ENCODE results near the gene NCSTN. TPM values are rescaled to one million over a fixed set of nuclear protein-coding genes. Genes with fewer than 3 reads are reported as not detected.

NCSTN gene
- total RNA-seq, 1 donor = 165 TPM

DNA sequence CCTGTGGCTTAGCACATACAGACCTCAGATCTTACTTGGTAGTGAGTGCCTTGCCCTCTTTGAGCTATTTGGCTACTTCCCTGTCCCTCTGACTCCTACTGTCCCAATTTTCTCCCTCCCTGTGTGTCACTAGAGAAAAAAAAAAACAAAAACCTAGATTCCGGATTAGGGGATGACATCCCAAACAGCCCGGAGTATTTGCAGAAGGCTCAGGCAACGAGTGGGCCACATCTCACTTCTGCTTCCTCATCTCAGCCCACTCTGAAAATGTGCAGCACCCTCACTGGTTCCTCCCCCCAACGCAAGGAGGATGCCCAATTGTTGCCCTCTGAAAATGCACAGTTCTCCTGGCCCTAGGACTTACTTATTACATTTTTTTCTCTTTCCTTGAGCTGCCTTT is 28.6 kb downstream of the NCSTN start:
- TF ChIP-seq, protein P1, sequence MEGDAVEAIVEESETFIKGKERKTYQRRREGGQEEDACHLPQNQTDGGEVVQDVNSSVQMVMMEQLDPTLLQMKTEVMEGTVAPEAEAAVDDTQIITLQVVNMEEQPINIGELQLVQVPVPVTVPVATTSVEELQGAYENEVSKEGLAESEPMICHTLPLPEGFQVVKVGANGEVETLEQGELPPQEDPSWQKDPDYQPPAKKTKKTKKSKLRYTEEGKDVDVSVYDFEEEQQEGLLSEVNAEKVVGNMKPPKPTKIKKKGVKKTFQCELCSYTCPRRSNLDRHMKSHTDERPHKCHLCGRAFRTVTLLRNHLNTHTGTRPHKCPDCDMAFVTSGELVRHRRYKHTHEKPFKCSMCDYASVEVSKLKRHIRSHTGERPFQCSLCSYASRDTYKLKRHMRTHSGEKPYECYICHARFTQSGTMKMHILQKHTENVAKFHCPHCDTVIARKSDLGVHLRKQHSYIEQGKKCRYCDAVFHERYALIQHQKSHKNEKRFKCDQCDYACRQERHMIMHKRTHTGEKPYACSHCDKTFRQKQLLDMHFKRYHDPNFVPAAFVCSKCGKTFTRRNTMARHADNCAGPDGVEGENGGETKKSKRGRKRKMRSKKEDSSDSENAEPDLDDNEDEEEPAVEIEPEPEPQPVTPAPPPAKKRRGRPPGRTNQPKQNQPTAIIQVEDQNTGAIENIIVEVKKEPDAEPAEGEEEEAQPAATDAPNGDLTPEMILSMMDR (IDR thresholded peaks at IDR 0.05; ENCODE audit: extremely low read depth, low read depth, low read length) = no peak
- H4K20me1 ChIP-seq (ENCODE audit: insufficient read depth, low read length) = no peaks in the 10 kb centered on the region
- H3K9me3 ChIP-seq (ENCODE audit: low read depth, low read length) = no peaks in the 10 kb centered on the region
- no peak overlapping the region for H3K4me3 ChIP-seq (ENCODE audit: insufficient read depth, low read length)
- no peaks in the 10 kb centered on the region for H3K27me3 ChIP-seq (ENCODE audit: insufficient read depth, low read length)
- no peaks in the 10 kb centered on the region for H3K79me2 ChIP-seq (ENCODE audit: insufficient read depth, low read length)
- H3K27ac ChIP-seq (ENCODE audit: low read depth, low read length) = no peak overlapping the region
- no peak for DNase-seq (ENCODE audit: insufficient read length, low spot score, missing footprints)
- no peaks in the 10 kb centered on the region for H3K36me3 ChIP-seq (ENCODE audit: insufficient read depth, low read length)
- no peak overlapping the region for H3K4me2 ChIP-seq (ENCODE audit: insufficient read depth, low read length)
- no peak overlapping the region for H2AFZ ChIP-seq (ENCODE audit: low read length)
- H3K4me1 ChIP-seq (ENCODE audit: insufficient read depth, low read length) = peaks cover 4% of the 10 kb centered on the region

DNA sequence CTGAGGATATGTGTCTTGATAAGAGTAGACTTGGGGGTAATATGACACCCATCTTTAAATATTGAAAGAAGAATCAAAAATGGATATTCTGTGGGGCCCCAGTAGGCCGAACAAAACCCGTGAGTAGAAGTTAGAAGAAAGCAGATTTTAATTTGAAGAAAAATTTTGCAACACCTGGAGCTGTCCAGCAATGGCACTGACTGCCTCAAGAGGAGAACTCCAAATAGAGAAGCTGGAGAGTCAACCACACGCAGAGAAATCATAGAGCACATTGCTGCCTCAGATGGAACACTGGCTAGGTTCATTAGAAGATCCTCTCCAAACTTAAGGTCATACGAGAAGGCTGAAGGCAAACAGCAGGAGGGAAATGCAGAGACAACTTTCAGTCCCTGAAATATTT is 30.5 kb downstream of the NCSTN start:
- no peak for DNase-seq (ENCODE audit: insufficient read length, low spot score, missing footprints)
- H3K36me3 ChIP-seq (ENCODE audit: insufficient read depth, low read length) = no peaks in the 10 kb centered on the region

DNA sequence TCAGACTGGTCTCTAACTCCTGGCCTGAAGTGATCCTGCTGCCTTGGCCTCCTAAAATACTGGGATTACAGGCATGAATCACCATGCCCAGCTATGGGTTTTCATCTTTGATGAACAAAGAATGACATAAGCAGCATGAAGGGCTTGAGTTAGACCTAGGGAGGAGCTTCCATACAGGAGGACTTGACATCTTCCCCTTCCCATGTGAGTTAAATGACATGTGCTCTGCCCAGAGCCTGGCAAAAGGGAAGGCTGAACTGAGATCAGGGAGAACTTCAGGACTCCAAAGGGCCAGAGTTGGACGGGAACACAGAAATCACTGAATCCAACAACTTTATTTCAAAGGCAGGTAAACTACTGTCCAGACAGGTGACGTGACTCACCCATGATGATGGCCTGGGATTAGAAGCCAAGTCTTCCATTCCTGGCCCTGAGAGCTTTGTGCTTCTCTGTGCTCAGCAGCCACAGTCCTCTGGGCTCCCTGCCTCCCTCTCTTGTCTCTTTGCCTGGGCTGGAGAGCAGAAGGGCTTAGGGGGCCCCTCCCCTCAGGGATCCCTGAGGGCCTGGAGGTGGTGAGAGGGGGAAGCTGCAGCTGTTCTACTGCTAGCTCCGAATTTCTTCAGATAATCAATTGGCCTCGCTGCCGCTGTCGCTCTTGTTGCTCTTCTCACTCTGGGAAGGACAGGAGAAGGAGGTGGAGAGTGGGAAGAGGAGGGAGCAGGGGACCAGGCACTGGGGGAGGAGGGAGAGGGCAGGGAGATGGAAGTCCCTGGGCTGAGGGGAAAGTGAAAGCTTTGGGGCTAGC is 31.3 kb downstream of the NCSTN start:
- Histone ChIP-seq H3K27ac (ENCODE audit: low read depth, low read length) (no peak overlapping the region), H4K20me1 (ENCODE audit: insufficient read depth, low read length) (no peaks in the 10 kb centered on the region), H3K9me3 (ENCODE audit: low read depth, low read length) (no peaks in the 10 kb centered on the region), H3K36me3 (ENCODE audit: insufficient read depth, low read length) (no peaks in the 10 kb centered on the region), H3K4me3 (ENCODE audit: insufficient read depth, low read length) (no peak overlapping the region), H3K79me2 (ENCODE audit: insufficient read depth, low read length) (no peaks in the 10 kb centered on the region), H3K4me2 (ENCODE audit: insufficient read depth, low read length) (no peak overlapping the region), H3K4me1 (ENCODE audit: insufficient read depth, low read length) (peaks cover 16% of the 10 kb centered on the region), H2AFZ (ENCODE audit: low read length) (no peak overlapping the region), H3K27me3 (ENCODE audit: insufficient read depth, low read length) (peaks cover 9% of the 10 kb centered on the region)
- TF ChIP-seq, protein P1 (IDR thresholded peaks at IDR 0.05; ENCODE audit: extremely low read depth, low read depth, low read length) = no peak
- DNase-seq (ENCODE audit: insufficient read length, low spot score, missing footprints) = no peak

More for the DNA sequence above, 30.5 kb downstream of the NCSTN start:
- Histone ChIP-seq H3K79me2 (ENCODE audit: insufficient read depth, low read length) (no peaks in the 10 kb centered on the region), H3K27me3 (ENCODE audit: insufficient read depth, low read length) (peaks cover under 1% of the 10 kb centered on the region), H3K4me1 (ENCODE audit: insufficient read depth, low read length) (peaks cover 16% of the 10 kb centered on the region), H3K27ac (ENCODE audit: low read depth, low read length) (no peak overlapping the region), H3K4me3 (ENCODE audit: insufficient read depth, low read length) (no peak overlapping the region), H4K20me1 (ENCODE audit: insufficient read depth, low read length) (no peaks in the 10 kb centered on the region), H3K9me3 (ENCODE audit: low read depth, low read length) (no peaks in the 10 kb centered on the region), H2AFZ (ENCODE audit: low read length) (no peak overlapping the region), H3K4me2 (ENCODE audit: insufficient read depth, low read length) (no peak overlapping the region)
- TF ChIP-seq, protein P1 (IDR thresholded peaks at IDR 0.05; ENCODE audit: extremely low read depth, low read depth, low read length) = no peak

DNA sequence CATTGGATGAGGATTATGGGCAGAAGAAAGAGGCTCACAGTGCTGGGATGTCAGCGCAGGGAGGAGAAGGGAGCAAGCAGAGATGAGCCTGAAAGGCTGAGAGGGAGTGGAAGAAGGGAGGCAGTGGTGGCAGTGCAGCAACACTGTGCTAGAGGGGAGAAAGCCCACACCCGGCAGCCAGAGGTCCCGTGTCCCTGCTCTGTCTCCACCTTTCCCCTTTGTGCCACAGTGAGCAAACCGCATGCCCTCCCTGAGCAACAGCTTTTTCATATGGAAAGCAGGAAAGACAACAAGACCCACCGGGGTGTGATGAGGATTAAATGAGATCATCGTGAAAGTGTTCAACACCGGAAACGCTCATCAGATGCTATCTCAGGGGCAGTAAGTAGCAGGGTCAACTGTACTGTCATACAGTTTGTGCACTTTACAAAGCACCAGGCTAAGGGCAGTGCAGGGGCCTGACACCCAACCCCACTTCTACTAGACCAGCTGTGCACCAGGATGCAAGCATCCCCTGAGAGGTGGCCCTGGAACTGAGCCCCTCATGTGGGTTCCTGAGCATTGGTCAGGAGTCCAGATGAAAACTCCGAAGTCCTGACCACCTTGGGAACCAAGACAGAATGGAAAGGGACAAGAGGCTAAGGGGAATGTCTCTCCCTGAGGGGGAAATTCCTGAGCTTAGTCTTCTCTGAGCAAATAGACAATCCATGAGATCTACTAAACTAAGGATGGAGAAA is 32.8 kb downstream of the NCSTN start:
- no peak for DNase-seq (ENCODE audit: insufficient read length, low spot score, missing footprints)
- Histone ChIP-seq H3K4me3 (ENCODE audit: insufficient read depth, low read length) (no peak overlapping the region), H2AFZ (ENCODE audit: low read length) (no peak overlapping the region), H3K27ac (ENCODE audit: low read depth, low read length) (no peak overlapping the region), H3K36me3 (ENCODE audit: insufficient read depth, low read length) (no peaks in the 10 kb centered on the region), H3K4me2 (ENCODE audit: insufficient read depth, low read length) (no peak overlapping the region), H3K4me1 (ENCODE audit: insufficient read depth, low read length) (peaks cover 16% of the 10 kb centered on the region), H3K79me2 (ENCODE audit: insufficient read depth, low read length) (no peaks in the 10 kb centered on the region), H3K9me3 (ENCODE audit: low read depth, low read length) (no peaks in the 10 kb centered on the region), H3K27me3 (ENCODE audit: insufficient read depth, low read length) (peaks cover 12% of the 10 kb centered on the region), H4K20me1 (ENCODE audit: insufficient read depth, low read length) (no peaks in the 10 kb centered on the region)
- TF ChIP-seq, protein P1 (IDR thresholded peaks at IDR 0.05; ENCODE audit: extremely low read depth, low read depth, low read length) = no peak
